Measurements from ENCODE around the gene UBL3. TPM values are rescaled to one million over a fixed set of nuclear protein-coding genes. Genes with fewer than 3 reads are reported as not detected.

UBL3 gene
- polyA plus RNA-seq, 1 of the 3 experiments (the other 2 are of a cell fraction), result 5.8 TPM

DNA sequence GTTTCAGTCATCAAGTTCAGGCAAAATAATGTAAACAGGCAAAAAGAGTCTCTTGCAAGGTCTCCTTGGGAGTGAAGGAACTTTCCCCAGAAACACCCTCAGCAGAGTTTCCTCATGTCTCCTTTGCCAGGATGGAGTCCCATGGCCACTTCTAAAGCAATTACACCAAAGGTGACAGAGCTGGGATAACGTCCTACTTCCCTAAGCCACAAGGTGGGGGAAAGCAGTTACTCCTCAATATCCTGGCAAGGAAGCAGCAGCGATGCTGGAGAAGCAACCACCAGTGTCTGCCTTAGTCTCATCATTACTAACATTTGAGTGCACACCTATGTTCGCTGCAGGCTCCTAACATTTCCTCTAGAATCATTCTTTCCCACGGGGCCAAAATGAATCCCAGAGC, 88.6 kb downstream of the UBL3 start (continued):
- TF ChIP-seq MEF2A (IDR thresholded peaks at IDR 0.05; ENCODE audit: borderline replicate concordance, low read depth), result no peak
- no peak for TF ChIP-seq REST (IDR thresholded peaks at IDR 0.05; ENCODE audit: low read depth, low read length)

- DNase-seq, result no peak
- Histone ChIP-seq H3K27ac (ENCODE audit: low read depth in 2 of 2, low read length in 1 of 2) (no peak overlapping the region), H3K79me2 (ENCODE audit: insufficient read depth) (no peaks in the 10 kb centered on the region), H3K9me2 (no peaks in the 10 kb centered on the region), H2AFZ (ENCODE audit: low read depth) (no peak overlapping the region), H3F3A (replicated peaks; ENCODE audit: insufficient read depth) (no peaks in the 10 kb centered on the region), H3K4me3 (ENCODE audit: low read depth in 2 of 2, low read length in 1 of 2) (no peak overlapping the region), H3K4me1 (ENCODE audit: control insufficient read depth in 1 of 2, insufficient read depth in 2 of 2, low read depth in 1 of 2, low read length in 1 of 2) (no peaks in the 10 kb centered on the region), H3K27me3 (ENCODE audit: insufficient read depth) (no peaks in the 10 kb centered on the region), H4K20me1 (ENCODE audit: insufficient read depth) (no peaks in the 10 kb centered on the region), H3K36me3 (replicated peaks in 1 of 2; ENCODE audit: control insufficient read depth in 1 of 2, insufficient read depth in 2 of 2, low read length in 1 of 2) (peaks cover 7 to 15% of the 10 kb centered on the region in 2 experiments), H3K9me3 (no peaks in the 10 kb centered on the region), H3K9ac (no peak overlapping the region), H3K4me2 (no peak overlapping the region)
- ChIA-PET POLR2A (no interaction called here), CTCF (interaction anchor here (0.8 to 1.5 kb wide), 5 partner anchors 11 to 354 kb away, joined by 3 to 7 read pairs (median 4); no protein-coding TSS in a partner anchor)
- TF ChIP-seq GABPA (IDR thresholded peaks at IDR 0.05; ENCODE audit: low read depth) (no peak), PBX3 (IDR thresholded peaks at IDR 0.05) (no peak), CHD2 (IDR thresholded peaks at IDR 0.05; ENCODE audit: low read length, partially characterized antibody) (no peak), RAD21 (IDR thresholded peaks at IDR 0.05; ENCODE audit: low read length) (no peak)
- WGBS (ENCODE audit: low lambda C conversion rate), result 71% methylated on average over 3 of the region's 3 CpGs
Observed at GRCh38 chr13:29761160-29761559, 89.3 kb downstream of the UBL3 start.

- Histone ChIP-seq H3K9me3 (no peaks in the 10 kb centered on the region), H3K4me3 (ENCODE audit: low read depth in 2 of 2, low read length in 1 of 2) (no peak overlapping the region), H3K9ac (no peak overlapping the region), H3K4me1 (ENCODE audit: control insufficient read depth in 1 of 2, insufficient read depth in 2 of 2, low read depth in 1 of 2, low read length in 1 of 2) (no peaks in the 10 kb centered on the region), H3K36me3 (replicated peaks in 1 of 2; ENCODE audit: control insufficient read depth in 1 of 2, insufficient read depth in 2 of 2, low read length in 1 of 2) (peaks cover 4 to 9% of the 10 kb centered on the region in 2 experiments), H3F3A (replicated peaks; ENCODE audit: insufficient read depth) (no peaks in the 10 kb centered on the region), H3K79me2 (ENCODE audit: insufficient read depth) (no peaks in the 10 kb centered on the region), H4K20me1 (ENCODE audit: insufficient read depth) (no peaks in the 10 kb centered on the region), H2AFZ (ENCODE audit: low read depth) (no peak overlapping the region), H3K27ac (ENCODE audit: low read depth in 2 of 2, low read length in 1 of 2) (no peak overlapping the region), H3K4me2 (no peak overlapping the region), H3K9me2 (no peaks in the 10 kb centered on the region), H3K27me3 (ENCODE audit: insufficient read depth) (no peaks in the 10 kb centered on the region)
- no peak for DNase-seq
- ChIA-PET CTCF (interaction anchor here (1.4 to 2.7 kb wide), 3 partner anchors 10 to 354 kb away, joined by 3 to 11 read pairs (median 7); no protein-coding TSS in a partner anchor), POLR2A (no interaction called here)
- TF ChIP-seq, protein P1, sequence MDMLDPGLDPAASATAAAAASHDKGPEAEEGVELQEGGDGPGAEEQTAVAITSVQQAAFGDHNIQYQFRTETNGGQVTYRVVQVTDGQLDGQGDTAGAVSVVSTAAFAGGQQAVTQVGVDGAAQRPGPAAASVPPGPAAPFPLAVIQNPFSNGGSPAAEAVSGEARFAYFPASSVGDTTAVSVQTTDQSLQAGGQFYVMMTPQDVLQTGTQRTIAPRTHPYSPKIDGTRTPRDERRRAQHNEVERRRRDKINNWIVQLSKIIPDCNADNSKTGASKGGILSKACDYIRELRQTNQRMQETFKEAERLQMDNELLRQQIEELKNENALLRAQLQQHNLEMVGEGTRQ (IDR thresholded peaks at IDR 0.05; ENCODE audit: borderline replicate concordance, low read depth, low read length), result no peak
- no peak for TF ChIP-seq FOXM1 (IDR thresholded peaks at IDR 0.05; ENCODE audit: low read depth)
- no peak for TF ChIP-seq EP300 (IDR thresholded peaks at IDR 0.05; ENCODE audit: borderline replicate concordance in 1 of 2, low read depth in 1 of 2, low read length in 1 of 2)
- TF ChIP-seq, protein P2, sequence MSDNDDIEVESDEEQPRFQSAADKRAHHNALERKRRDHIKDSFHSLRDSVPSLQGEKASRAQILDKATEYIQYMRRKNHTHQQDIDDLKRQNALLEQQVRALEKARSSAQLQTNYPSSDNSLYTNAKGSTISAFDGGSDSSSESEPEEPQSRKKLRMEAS (IDR thresholded peaks at IDR 0.05; ENCODE audit: low read depth), result no peak
- TF ChIP-seq NRF1 (IDR thresholded peaks at IDR 0.05; ENCODE audit: low read depth, low read length), result no peak
- WGBS (ENCODE audit: low lambda C conversion rate), result 75% methylated on average over 3 of the region's 3 CpGs
Observed at GRCh38 chr13:29760544-29760943, 89.9 kb downstream of the UBL3 start.

Measured in SK-N-SH (cell line).